Suppressor macrophage treated with lipopolysaccharide for 1 hour (primary cell): ENCODE results near the gene CNPY1.

Experiments
- DNase-seq, 3 donors: peaks; one replicate each; pipeline ENCODE4 v3.0.0-alpha.2; 2020 to 2022

The CNPY1 gene

GRCh38 chr7:155557778-155558177 is 11.4 kb upstream of the CNPY1 start:
- no peak for DNase-seq

GRCh38 chr7:155556763-155557162 is 10.4 kb upstream of the CNPY1 start:
- no peak for DNase-seq

- DNase-seq, result no peak
Observed at GRCh38 chr7:155555116-155555695, 8.8 kb upstream of the CNPY1 start.

GRCh38 chr7:155553871-155554270 is 7.5 kb upstream of the CNPY1 start:
- DNase-seq, result no peak

- peak; percentile 13 to 35 (median 28) for DNase-seq
Observed at GRCh38 chr7:155551785-155552611, 5.6 kb upstream of the CNPY1 start.

- no peak for DNase-seq
Observed at GRCh38 chr7:155550916-155551315, 4.6 kb upstream of the CNPY1 start.

GRCh38 chr7:155549226-155549625 is 2.9 kb upstream of the CNPY1 start:
- no peak for DNase-seq

- DNase-seq, result no peak
Observed at GRCh38 chr7:155547161-155547791, 917 bp upstream of the CNPY1 start.

GRCh38 chr7:155545348-155545747 is 1.0 kb downstream of the CNPY1 start:
- no peak for DNase-seq

GRCh38 chr7:155544485-155544884 is 1.9 kb downstream of the CNPY1 start:
- DNase-seq, result no peak

- no peak for DNase-seq
Observed at GRCh38 chr7:155543926-155544325, 2.4 kb downstream of the CNPY1 start.

GRCh38 chr7:155543011-155543876 is 3.1 kb downstream of the CNPY1 start:
- DNase-seq, result no peak

- DNase-seq, result no peak
Observed at GRCh38 chr7:155541986-155542675, 4.2 kb downstream of the CNPY1 start.

GRCh38 chr7:155540553-155540952 is 5.8 kb downstream of the CNPY1 start:
- DNase-seq, result no peak

- no peak for DNase-seq
Observed at GRCh38 chr7:155538293-155538692, 8.1 kb downstream of the CNPY1 start.

- DNase-seq, result no peak
Observed at GRCh38 chr7:155536451-155536850, 9.9 kb downstream of the CNPY1 start.

GRCh38 chr7:155534691-155535090 is 11.7 kb downstream of the CNPY1 start:
- no peak for DNase-seq

- peak; percentile 30 to 63 (median 33) for DNase-seq
Observed at GRCh38 chr7:155533827-155534690, 12.3 kb downstream of the CNPY1 start.

GRCh38 chr7:155533120-155533826 is 13.1 kb downstream of the CNPY1 start:
- DNase-seq, result peak in 1 of 3 donors; percentile 19

- DNase-seq, result no peak
Observed at GRCh38 chr7:155532792-155533119, 13.6 kb downstream of the CNPY1 start.

GRCh38 chr7:155531681-155532080 is 14.7 kb downstream of the CNPY1 start:
- no peak for DNase-seq
